Ascending aorta (tissue), 2 donors: Measurements from ENCODE around the gene SYT14. TPM values are rescaled to one million over a fixed set of nuclear protein-coding genes. Genes with fewer than 3 reads are reported as not detected.
"Not testable (repeated sequence)": the region's sequence is repeated elsewhere in the genome, so short reads cannot be mapped to it uniquely, and the experiment has no call there.

Source experiments
- DNase-seq, 2 donors: peaks; one replicate each; pipeline ENCODE4 v3.0.0-alpha.2; 2019; ENCODE audit warnings: low spot score in 2 of 2
- H3K27ac ChIP-seq, 2 donors: fragments of 200-600 bp; sonication (generic); one replicate each; pipeline ENCODE4 v1.5.1; 2016 to 2017; ENCODE audit warnings: mild to moderate bottlenecking in 1 of 2
- H3K27me3 ChIP-seq: fragments of 200-600 bp; sonication (generic); one replicate; pipeline ENCODE4 v1.5.1; 2017
- H3K36me3 ChIP-seq, 2 donors: fragments of 200-600 bp; sonication (generic); one replicate each; pipeline ENCODE4 v1.5.1; 2016
- H3K4me1 ChIP-seq, 2 donors: fragments of 200-600 bp; sonication (generic); one replicate each; pipeline ENCODE4 v1.5.1; 2016 to 2017; ENCODE audit warnings: mild to moderate bottlenecking in 1 of 2
- H3K4me3 ChIP-seq, 2 donors: fragments of 200-600 bp; sonication (generic); one replicate each; pipeline ENCODE4 v1.5.1; 2016 to 2017; ENCODE audit warnings: mild to moderate bottlenecking in 1 of 2
- H3K9me3 ChIP-seq, 2 donors: fragments of 200-600 bp; sonication (generic); one replicate each; pipeline ENCODE4 v1.5.1; 2016
- intact Hi-C: fragments of 100-400 bp; cut with DNase I; formaldehyde crosslinking; loops from one replicate; pipeline ENCODE4 v1.15.1; 2023
- total RNA-seq: library from RNA; depleted of rRNA; stranded (reverse); fragments of >200 nt; gene quantifications from one replicate; pipeline ENCODE4 v1.1.0, GENCODE V29; 2016
- TF ChIP-seq, protein P1 (sequence below), 3 experiments: fragments of 200-600 bp in 2 of 3; fragments of 450-650 bp in 1 of 3; sonication (generic) in 2 of 3; IDR thresholded peaks; one replicate each; pipeline ENCODE4 v1.5.1; 2016 to 2019; ENCODE audit warnings: antibody characterized with exemption in 3 of 3, mild to moderate bottlenecking in 1 of 3, moderate library complexity in 1 of 3

SYT14 gene
- total RNA-seq, 1 donor from 2014 or later: not detected

GRCh38 chr1:210151052-210151672, 213.1 kb downstream of the SYT14 start:
- no peak overlapping the region for H3K27ac ChIP-seq
- no peaks in the 10 kb centered on the region for H3K9me3 ChIP-seq
- TF ChIP-seq, protein P1, sequence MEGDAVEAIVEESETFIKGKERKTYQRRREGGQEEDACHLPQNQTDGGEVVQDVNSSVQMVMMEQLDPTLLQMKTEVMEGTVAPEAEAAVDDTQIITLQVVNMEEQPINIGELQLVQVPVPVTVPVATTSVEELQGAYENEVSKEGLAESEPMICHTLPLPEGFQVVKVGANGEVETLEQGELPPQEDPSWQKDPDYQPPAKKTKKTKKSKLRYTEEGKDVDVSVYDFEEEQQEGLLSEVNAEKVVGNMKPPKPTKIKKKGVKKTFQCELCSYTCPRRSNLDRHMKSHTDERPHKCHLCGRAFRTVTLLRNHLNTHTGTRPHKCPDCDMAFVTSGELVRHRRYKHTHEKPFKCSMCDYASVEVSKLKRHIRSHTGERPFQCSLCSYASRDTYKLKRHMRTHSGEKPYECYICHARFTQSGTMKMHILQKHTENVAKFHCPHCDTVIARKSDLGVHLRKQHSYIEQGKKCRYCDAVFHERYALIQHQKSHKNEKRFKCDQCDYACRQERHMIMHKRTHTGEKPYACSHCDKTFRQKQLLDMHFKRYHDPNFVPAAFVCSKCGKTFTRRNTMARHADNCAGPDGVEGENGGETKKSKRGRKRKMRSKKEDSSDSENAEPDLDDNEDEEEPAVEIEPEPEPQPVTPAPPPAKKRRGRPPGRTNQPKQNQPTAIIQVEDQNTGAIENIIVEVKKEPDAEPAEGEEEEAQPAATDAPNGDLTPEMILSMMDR (IDR thresholded peaks at IDR 0.05): no peak
- intact Hi-C loops: no loop called here
- no peak overlapping the region for H3K4me3 ChIP-seq
- no peak for DNase-seq
- no peaks in the 10 kb centered on the region for H3K4me1 ChIP-seq
- H3K36me3 ChIP-seq: no peaks in the 10 kb centered on the region
- H3K27me3 ChIP-seq: no peaks in the 10 kb centered on the region

DNA sequence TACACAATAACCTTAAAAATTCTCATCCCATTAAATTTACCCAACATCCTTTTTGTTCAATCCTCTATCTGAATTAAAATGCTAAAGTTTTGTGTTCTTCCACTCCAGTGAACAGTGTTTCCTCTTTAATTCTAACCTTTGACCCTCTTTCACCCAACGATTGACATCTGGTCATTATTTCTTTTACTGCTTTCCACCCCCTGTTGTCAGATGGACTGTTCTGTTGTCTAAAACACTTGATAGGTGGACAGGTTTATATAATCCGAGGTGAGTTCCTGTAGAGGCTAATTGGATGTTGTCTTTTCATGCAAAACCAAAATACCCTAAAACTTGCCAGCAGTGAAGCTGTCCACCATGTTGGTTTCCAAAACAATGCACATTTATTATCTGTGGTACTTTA, 221.2 kb downstream of the SYT14 start:
- TF ChIP-seq, protein P1 (IDR thresholded peaks at IDR 0.05): no peak
- Histone ChIP-seq H3K4me3 (no peak overlapping the region), H3K27ac (no peak overlapping the region), H3K36me3 (no peaks in the 10 kb centered on the region), H3K4me1 (no peaks in the 10 kb centered on the region), H3K9me3 (no peaks in the 10 kb centered on the region), H3K27me3 (no peaks in the 10 kb centered on the region)
- no peak for DNase-seq
- intact Hi-C loops: no loop called here

DNA sequence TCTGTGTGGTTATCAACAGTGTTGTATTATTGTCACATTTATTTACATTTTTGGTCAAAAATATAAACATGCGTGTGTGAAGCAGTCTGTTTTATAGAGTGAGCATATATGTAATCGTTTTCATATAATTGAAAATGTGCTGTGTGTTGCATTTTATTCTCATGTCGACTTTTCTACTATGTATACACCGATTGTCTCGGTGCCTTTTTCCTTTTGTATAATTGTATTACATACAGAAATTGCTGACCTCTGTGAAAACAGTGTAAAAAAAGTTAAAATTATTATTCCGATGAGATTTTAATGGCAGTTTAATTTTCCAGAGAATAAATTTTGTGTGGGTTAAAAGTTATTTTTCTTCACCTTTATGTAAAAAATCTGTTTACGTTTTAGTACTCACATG, 232.2 kb downstream of the SYT14 start:
- Histone ChIP-seq H3K9me3 (no peaks in the 10 kb centered on the region), H3K27me3 (no peaks in the 10 kb centered on the region), H3K4me3 (no peak overlapping the region), H3K36me3 (no peaks in the 10 kb centered on the region), H3K4me1 (no peaks in the 10 kb centered on the region), H3K27ac (no peak overlapping the region)
- DNase-seq: no peak
- TF ChIP-seq, protein P1 (IDR thresholded peaks at IDR 0.05): no peak
- intact Hi-C loops: no loop called here

DNA sequence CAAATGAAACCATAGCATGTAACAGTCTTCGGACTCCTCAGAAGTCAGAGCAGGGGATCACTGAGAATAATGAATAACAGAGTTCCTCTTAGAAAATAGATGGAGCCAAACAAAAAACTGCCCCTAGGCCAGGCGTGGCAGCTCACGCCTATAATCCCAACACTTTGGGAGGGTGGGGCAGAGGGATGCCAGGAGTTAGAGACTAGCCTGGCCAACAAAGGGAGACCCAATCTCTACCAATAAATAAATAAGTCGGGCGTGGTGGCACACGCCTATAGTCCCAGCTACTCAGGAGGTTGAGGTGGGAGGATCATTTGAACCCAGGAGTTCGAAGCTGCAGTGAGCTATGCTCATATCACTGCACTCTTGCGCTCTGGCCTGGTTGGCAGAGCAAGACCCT, 236.1 kb downstream of the SYT14 start:
- no peak overlapping the region for H3K27ac ChIP-seq
- no peak for DNase-seq
- no peaks in the 10 kb centered on the region for H3K27me3 ChIP-seq
- no peaks in the 10 kb centered on the region for H3K4me1 ChIP-seq
- no peaks in the 10 kb centered on the region for H3K9me3 ChIP-seq
- TF ChIP-seq, protein P1 (IDR thresholded peaks at IDR 0.05): no peak
- intact Hi-C loops: no loop called here
- H3K36me3 ChIP-seq: no peaks in the 10 kb centered on the region
- H3K4me3 ChIP-seq: no peak overlapping the region

- no peak for DNase-seq
- no peaks in the 10 kb centered on the region for H3K36me3 ChIP-seq
- no peaks in the 10 kb centered on the region for H3K4me1 ChIP-seq
- H3K4me3 ChIP-seq: no peak overlapping the region
- H3K27me3 ChIP-seq: no peaks in the 10 kb centered on the region
- intact Hi-C loops: no loop called here
- no peaks in the 10 kb centered on the region for H3K9me3 ChIP-seq
- TF ChIP-seq, protein P1 (IDR thresholded peaks at IDR 0.05): no peak
- H3K27ac ChIP-seq: no peak overlapping the region
Observed at GRCh38 chr1:210185063-210185462, 247.0 kb downstream of the SYT14 start.

GRCh38 chr1:210187849-210188606, 250.0 kb downstream of the SYT14 start:
- intact Hi-C loops, H3K27me3 ChIP-seq, DNase-seq, H3K27ac ChIP-seq, H3K4me1 ChIP-seq, H3K36me3 ChIP-seq, H3K4me3 ChIP-seq, H3K9me3 ChIP-seq: not testable (repeated sequence)
